ENCODE measurements around the gene ZBTB32. TPM values are rescaled to one million over a fixed set of nuclear protein-coding genes. Genes with fewer than 3 reads are reported as not detected.

The ZBTB32 gene
- total and polyA plus RNA-seq, 7 donors: 0.08 to 0.10 TPM; not detected in 5

DNA sequence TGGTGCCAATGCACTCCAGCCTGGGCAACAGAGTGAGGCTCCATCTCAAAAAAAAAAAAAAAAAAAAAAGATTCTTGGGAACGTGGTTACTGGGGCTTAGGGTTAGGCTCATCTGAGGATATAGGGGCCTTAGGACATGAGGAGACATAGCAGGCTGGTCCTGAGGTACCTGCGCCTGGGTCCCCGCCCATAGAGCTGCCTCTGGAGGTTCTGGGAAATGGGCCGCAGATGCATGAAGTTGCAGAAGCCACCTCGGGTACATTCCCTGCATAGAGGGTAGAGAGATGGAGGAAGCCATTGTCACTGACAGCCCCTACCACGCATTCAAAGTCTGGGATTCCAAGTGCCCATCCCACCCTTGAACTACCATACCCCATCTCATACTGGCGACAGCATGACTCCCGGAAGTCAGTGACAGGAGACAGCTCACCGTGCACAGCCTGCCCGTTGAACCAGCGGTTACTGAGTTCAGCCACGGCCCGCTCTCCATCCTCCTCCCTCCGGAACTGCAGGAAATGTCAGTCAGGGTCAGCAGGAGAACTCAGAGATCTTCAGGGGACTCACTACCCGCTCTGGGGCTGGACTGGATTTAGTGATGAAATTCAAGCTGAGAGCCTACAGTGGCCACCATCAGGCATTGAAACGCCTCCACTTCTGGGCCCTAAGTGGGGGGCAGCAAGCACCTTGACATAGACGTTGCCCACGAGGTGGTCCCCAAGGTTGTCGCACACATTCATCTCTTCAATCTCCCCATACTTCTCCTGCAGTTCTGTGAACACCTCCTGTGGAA lies 39.5 kb downstream of the ZBTB32 start:
- TF ChIP-seq, protein P1, sequence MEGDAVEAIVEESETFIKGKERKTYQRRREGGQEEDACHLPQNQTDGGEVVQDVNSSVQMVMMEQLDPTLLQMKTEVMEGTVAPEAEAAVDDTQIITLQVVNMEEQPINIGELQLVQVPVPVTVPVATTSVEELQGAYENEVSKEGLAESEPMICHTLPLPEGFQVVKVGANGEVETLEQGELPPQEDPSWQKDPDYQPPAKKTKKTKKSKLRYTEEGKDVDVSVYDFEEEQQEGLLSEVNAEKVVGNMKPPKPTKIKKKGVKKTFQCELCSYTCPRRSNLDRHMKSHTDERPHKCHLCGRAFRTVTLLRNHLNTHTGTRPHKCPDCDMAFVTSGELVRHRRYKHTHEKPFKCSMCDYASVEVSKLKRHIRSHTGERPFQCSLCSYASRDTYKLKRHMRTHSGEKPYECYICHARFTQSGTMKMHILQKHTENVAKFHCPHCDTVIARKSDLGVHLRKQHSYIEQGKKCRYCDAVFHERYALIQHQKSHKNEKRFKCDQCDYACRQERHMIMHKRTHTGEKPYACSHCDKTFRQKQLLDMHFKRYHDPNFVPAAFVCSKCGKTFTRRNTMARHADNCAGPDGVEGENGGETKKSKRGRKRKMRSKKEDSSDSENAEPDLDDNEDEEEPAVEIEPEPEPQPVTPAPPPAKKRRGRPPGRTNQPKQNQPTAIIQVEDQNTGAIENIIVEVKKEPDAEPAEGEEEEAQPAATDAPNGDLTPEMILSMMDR (IDR thresholded peaks at IDR 0.05): no peak
- peak overlapping the region; percentile 89 for H3K4me3 ChIP-seq
- peaks cover 0 to 35% of the 10 kb centered on the region in 2 donors for H3K36me3 ChIP-seq (ENCODE audit: insufficient read depth in 1 of 2, low read depth in 1 of 2)
- intact Hi-C loops (cut with DNase I): no loop called here
- no peak for ATAC-seq
- WGBS, 3 donors: 84 to 87% (median 86%) methylated on average over 19 of the region's 19 CpGs
- H3K27ac ChIP-seq: peak overlapping the region; percentile 100
- H3K4me1 ChIP-seq: peaks cover 42% of the 10 kb centered on the region
- H3K27me3 ChIP-seq (ENCODE audit: insufficient read depth in 3 of 3, low read length in 2 of 3): no peaks in the 10 kb centered on the region
- no peak for DNase-seq
- H3K9me3 ChIP-seq: no peaks in the 10 kb centered on the region

DNA sequence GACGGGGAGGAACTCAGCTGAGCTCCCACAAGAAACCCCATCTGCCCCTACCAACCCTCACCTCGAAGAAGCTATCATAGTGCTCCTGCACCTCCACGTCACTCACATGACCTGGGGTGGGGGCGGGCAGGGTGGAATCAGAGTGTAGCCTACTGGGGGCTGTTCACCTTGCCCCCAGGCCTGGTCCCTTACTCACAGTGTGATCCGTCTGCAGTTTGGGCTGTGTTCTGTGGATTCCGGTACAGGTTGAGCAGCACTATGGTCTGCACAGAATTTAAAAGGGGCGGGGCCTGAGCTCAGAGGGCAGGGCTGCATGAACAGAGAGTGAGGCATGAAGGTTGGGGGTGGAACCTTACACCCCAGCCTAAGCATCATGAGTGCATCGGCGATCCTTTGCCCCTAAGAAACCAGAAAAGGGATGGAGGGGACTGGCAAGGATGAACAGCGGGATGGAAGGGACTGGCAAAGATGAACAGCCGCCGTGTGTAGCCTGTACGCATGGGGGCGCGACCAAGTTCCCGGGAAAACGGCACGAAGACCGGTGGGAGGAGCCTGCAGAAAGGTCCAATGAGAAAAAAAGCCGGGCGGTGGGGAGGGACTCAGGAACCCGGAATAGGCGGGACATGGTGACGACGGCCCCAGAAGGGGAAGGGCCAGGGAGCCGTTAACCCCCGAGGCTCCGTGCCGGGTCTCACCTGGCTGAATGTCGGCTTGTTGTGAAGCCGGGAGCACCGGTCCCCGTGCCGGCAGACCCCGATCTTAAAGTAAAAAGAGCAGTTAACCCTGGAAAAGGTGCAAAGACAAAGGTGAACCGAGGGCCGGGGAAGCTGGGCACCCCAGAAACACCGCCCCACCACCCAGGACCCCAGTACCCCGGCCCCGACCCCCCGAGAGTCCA lies 40.3 kb downstream of the ZBTB32 start:
- Histone ChIP-seq H3K9me3 (no peaks in the 10 kb centered on the region), H3K4me1 (peaks cover 48% of the 10 kb centered on the region), H3K27me3 (ENCODE audit: insufficient read depth in 3 of 3, low read length in 2 of 3) (no peaks in the 10 kb centered on the region), H3K36me3 (ENCODE audit: insufficient read depth in 1 of 2, low read depth in 1 of 2) (peaks cover 0 to 30% of the 10 kb centered on the region in 2 donors), H3K4me3 (peak overlapping the region; percentile 89), H3K27ac (peak overlapping the region; percentile 100)
- ATAC-seq: peak; percentile 73 to 80 (median 76)
- TF ChIP-seq, protein P1 (IDR thresholded peaks at IDR 0.05): peak; percentile 30
- whole genome bisulfite sequencing, 3 donors: 7% methylated on average over 41 of the region's 41 CpGs
- intact Hi-C loops (cut with DNase I): loop anchor here in 1 of 2 donors (5.0 kb wide), 1 partner anchor 188 kb away; no protein-coding TSS in a partner anchor
- peak; percentile 95 to 97 for DNase-seq

DNA sequence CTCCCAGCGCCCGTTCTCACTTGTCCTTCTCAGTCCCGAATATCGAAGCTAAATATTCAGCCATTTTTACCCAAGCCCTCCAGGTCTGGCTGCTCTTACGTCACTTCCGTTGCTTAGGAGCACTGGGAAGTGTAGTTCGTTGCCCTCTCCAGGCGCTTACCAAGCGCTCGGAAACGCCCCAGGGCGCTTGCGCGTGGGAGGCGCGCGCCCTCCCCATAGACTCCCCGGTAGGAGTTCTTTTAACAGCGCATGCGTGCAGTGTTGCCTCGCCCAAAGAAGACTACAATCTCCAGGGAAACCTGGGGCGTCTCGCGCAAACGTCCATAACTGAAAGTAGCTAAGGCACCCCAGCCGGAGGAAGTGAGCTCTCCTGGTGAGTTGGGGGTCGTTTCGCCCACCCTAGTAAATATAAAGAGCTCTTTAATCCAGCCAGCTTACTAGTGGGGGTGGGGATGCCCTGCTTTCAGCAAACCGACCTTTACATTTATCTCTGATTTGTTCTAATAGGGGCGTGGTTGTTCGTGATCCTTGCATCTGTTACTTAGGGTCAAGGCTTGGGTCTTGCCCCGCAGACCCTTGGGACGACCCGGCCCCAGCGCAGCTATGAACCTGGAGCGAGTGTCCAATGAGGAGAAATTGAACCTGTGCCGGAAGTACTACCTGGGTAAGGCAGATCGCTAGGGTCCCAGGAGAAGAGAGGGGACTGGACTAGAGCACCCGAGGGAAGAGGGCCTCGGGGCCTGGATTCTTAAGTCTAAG lies 41.1 kb downstream of the ZBTB32 start, which contains the start of the genes PSENEN and U2AF1L4:
PSENEN (plus strand) TSS at position 324 of the 759 bp plus-strand sequence; CDS start at position 604, 280 bp downstream.
U2AF1L4 (minus strand) TSS at position 91 of the 759 bp plus-strand sequence; CDS start at position 64, 27 bp downstream.
- 0 to 1% (median 1%) methylated on average over 38 to 40 of the region's 40 CpGs for WGBS, 3 donors
- H3K4me1 ChIP-seq: peaks cover 42% of the 10 kb centered on the region
- TF ChIP-seq, protein P1 (IDR thresholded peaks at IDR 0.05): no peak
- intact Hi-C loops (cut with DNase I): loop anchor here in 1 of 2 donors (5.0 kb wide), 1 partner anchor 187 kb away; no protein-coding TSS in a partner anchor
- no peaks in the 10 kb centered on the region for H3K27me3 ChIP-seq (ENCODE audit: insufficient read depth in 3 of 3, low read length in 2 of 3)
- H3K9me3 ChIP-seq: no peaks in the 10 kb centered on the region
- H3K27ac ChIP-seq: peak within 1 kb of the TSS; percentile 100
- ATAC-seq: peak; percentile 77 to 84 (median 82)
- peak within 1 kb of the TSS; percentile 89 for H3K4me3 ChIP-seq
- peak; percentile 97 to 98 for DNase-seq
- H3K36me3 ChIP-seq (ENCODE audit: insufficient read depth in 1 of 2, low read depth in 1 of 2): peaks cover 0 to 30% of the 10 kb centered on the region in 2 donors

DNA sequence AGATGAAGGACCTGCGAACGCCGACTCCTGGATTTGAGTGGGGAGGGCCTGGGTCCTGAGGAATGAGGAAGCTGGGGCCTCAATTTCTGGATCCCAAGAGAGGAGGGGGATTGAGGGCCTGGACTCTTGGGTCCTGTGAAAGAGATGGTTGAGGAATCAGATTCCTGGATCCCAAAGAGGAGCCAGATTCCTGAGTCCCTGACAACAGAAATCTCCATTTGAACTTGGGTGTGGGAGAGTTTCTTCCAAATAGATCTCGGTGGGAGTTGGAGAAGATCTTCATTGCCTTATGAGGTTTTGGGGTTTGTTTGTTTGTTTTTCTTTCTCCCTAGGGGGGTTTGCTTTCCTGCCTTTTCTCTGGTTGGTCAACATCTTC lies 41.7 kb downstream of the ZBTB32 start:
- intact Hi-C loops (cut with DNase I): loop anchor here in 1 of 2 donors (5.0 kb wide), 1 partner anchor 186 kb away; no protein-coding TSS in a partner anchor
- H3K9me3 ChIP-seq: no peaks in the 10 kb centered on the region
- ATAC-seq (no peak), DNase-seq (no peak)
- peaks cover 42% of the 10 kb centered on the region for H3K4me1 ChIP-seq
- H3K27ac ChIP-seq: peak overlapping the region; percentile 100
- peak overlapping the region; percentile 89 for H3K4me3 ChIP-seq
- WGBS, 3 donors: 1 to 14% (median 14%) methylated on average over 4 of the region's 4 CpGs
- no peaks in the 10 kb centered on the region for H3K27me3 ChIP-seq (ENCODE audit: insufficient read depth in 3 of 3, low read length in 2 of 3)
- TF ChIP-seq, protein P1 (IDR thresholded peaks at IDR 0.05): no peak
- peaks cover 0 to 30% of the 10 kb centered on the region in 2 donors for H3K36me3 ChIP-seq (ENCODE audit: insufficient read depth in 1 of 2, low read depth in 1 of 2)
